GM12874 (cell line): ENCODE data around the gene NDUFA6.

Source experiments
- CTCF ChIP-seq: IDR thresholded peaks from 2 replicates; pipeline ENCODE4 v1.5.1; 2011; ENCODE audit warnings: low read depth, mild to moderate bottlenecking, control low read depth, low read length, moderate library complexity; ENCODE audit not compliant: insufficient read depth

Gene NDUFA6

GRCh38 chr22:42090596-42091454, at the start of gene NDUFA6:
NDUFA6 (minus strand) TSS chr22:42090772; CDS start chr22:42090744, 28 bp downstream.
- peak; percentile 99 for TF ChIP-seq CTCF

DNA sequence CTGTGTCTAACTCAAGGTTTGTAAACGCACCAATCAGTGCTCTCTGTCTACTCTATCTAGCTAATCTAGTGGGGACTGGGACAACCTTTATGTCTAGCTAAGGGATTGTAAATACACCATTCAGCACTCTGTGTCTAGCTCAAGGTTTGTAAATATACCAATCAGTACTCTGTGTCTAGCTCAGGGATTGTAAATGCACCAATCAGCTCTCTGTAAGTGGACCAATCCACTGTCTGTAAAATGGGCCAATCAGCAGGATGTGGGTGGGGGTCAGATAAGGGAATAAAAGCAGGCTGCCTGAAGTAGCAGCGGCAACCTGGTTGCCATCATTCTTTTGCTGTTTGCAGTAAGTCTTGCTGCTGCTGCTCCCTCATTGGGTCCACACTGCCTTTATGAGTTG, 48.4 kb upstream of the NDUFA6 start:
- no peak for TF ChIP-seq CTCF

GRCh38 chr22:42138122-42138770, 47.7 kb upstream of the NDUFA6 start:
- TF ChIP-seq CTCF: no peak

GRCh38 chr22:42134100-42135020, 43.8 kb upstream of the NDUFA6 start:
- TF ChIP-seq CTCF: no peak

- no peak for TF ChIP-seq CTCF
Measured at GRCh38 chr22:42132457-42132856, 41.9 kb upstream of the NDUFA6 start.

GRCh38 chr22:42131562-42131961, 41.0 kb upstream of the NDUFA6 start:
- TF ChIP-seq CTCF: no peak
